ENCODE measurements around the gene BCL11A.
A peak's percentile ranks its signal among the peaks of the same experiment; 100 is the strongest.

DNA sequence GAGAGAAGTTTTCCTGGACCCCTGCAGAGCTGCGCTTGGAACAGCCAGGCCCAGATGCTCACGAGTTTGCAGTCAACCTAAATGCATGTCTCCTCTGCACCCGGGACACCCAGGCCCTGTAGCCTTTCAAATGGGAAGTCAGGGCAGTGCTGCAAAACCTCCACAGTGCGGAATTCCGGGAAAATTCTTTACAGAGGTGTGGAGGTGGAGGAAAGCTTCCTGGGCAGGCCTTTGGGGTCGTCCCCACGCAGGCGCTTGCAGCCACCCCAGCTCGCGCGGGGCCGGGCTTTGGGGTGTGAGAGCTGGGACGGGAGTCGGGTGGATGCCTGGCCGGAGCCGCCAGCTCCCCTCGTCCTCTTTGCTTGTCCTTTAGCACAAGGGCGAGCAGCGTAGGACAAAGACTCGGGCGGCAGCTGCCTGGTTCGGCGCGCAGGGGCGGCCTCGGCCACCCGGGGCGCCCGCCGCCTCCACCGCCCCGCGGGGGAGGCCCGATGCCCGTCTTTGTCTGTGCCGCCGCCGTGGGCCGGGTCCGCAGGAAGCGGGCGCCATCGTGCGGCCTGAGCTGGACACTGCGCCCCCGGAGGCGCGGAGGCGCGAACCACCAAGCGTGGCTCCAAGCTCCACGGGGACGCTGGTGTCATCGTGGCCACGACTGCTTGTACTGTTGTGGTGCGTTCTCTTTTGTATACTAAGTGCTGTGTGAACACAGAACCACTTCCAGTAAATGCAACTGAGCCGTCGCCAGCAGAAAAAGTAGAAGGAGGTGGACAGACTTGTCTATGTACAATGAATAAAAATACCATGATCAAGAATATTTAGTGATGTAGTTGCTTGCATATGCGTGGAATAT lies 28.2 kb upstream of the BCL11A start:
- TF ChIP-seq, protein P1, sequence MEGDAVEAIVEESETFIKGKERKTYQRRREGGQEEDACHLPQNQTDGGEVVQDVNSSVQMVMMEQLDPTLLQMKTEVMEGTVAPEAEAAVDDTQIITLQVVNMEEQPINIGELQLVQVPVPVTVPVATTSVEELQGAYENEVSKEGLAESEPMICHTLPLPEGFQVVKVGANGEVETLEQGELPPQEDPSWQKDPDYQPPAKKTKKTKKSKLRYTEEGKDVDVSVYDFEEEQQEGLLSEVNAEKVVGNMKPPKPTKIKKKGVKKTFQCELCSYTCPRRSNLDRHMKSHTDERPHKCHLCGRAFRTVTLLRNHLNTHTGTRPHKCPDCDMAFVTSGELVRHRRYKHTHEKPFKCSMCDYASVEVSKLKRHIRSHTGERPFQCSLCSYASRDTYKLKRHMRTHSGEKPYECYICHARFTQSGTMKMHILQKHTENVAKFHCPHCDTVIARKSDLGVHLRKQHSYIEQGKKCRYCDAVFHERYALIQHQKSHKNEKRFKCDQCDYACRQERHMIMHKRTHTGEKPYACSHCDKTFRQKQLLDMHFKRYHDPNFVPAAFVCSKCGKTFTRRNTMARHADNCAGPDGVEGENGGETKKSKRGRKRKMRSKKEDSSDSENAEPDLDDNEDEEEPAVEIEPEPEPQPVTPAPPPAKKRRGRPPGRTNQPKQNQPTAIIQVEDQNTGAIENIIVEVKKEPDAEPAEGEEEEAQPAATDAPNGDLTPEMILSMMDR (IDR thresholded peaks at IDR 0.05): peak in 3 of 4 experiments; percentile 53 to 97 (median 78)
- no peak for TF ChIP-seq POLR2A (IDR thresholded peaks at IDR 0.05)
- TF ChIP-seq POLR2AphosphoS5 (IDR thresholded peaks at IDR 0.05): no peak
